ENCODE results near the gene NRCAM. TPM values are rescaled to one million over a fixed set of nuclear protein-coding genes. Genes with fewer than 3 reads are reported as not detected.

Gene NRCAM
- total and polyA plus RNA-seq, 12 donors: 0.08 to 1.3 (median 0.38) TPM

GRCh38 chr7:108234281-108234680, 222.0 kb downstream of the NRCAM start:
- ATAC-seq (no peak), DNase-seq (no peak)
- Histone ChIP-seq H3K36me3 (no peaks in the 10 kb centered on the region), H3K27ac (no peak overlapping the region), H3K9me3 (no peaks in the 10 kb centered on the region), H3K27me3 (no peaks in the 10 kb centered on the region), H3K4me1 (peaks cover 0 to 3% (median 0%) of the 10 kb centered on the region in 9 donors), H3K4me3 (no peak overlapping the region)
- no peak for TF ChIP-seq CTCF (IDR thresholded peaks at IDR 0.05)
- intact Hi-C loops (cut with DNase I): no loop called here
- 61 to 63% methylated on average over 2 of the region's 2 CpGs for WGBS, 2 donors

DNA sequence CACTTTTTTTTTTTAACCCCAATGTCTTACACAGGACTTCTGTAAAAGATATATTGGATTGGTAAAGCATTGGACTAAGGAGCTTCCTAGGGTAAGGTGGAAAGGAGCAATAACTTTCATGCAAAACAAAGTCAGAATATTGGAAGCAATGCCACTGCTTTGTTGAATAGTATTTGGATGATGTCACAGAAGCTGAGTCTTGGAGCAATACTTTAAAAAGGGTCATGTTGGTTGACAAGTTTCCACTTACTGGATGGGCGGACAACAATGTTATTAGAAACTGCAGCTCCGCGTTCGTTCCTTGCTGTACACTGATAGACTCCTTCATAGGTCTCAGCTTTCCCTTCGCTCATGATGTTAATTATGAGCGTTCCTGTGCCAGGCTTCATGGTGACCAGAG, 224.2 kb downstream of the NRCAM start:
- H3K27ac ChIP-seq: no peak overlapping the region
- TF ChIP-seq CTCF (IDR thresholded peaks at IDR 0.05): no peak
- intact Hi-C loops (cut with DNase I): no loop called here
- DNase-seq (no peak), ATAC-seq (no peak)
- WGBS, 2 donors: 86 to 89% methylated on average over 6 of the region's 6 CpGs
- H3K4me1 ChIP-seq: peaks cover 0 to 2% (median 0%) of the 10 kb centered on the region in 9 donors
- no peak overlapping the region for H3K4me3 ChIP-seq
- no peaks in the 10 kb centered on the region for H3K36me3 ChIP-seq
- no peaks in the 10 kb centered on the region for H3K9me3 ChIP-seq
- no peaks in the 10 kb centered on the region for H3K27me3 ChIP-seq

GRCh38 chr7:108231221-108231620, 225.0 kb downstream of the NRCAM start:
- DNase-seq: no peak
- intact Hi-C loops (cut with DNase I): no loop called here
- no peak for TF ChIP-seq CTCF (IDR thresholded peaks at IDR 0.05)
- no peak overlapping the region for H3K27ac ChIP-seq
- H3K4me3 ChIP-seq: no peak overlapping the region
- no peaks in the 10 kb centered on the region for H3K9me3 ChIP-seq
- no peak for ATAC-seq
- H3K4me1 ChIP-seq: no peaks in the 10 kb centered on the region
- H3K36me3 ChIP-seq: no peaks in the 10 kb centered on the region
- 97 to 99% methylated on average over 2 of the region's 2 CpGs for WGBS, 2 donors
- no peaks in the 10 kb centered on the region for H3K27me3 ChIP-seq

DNA sequence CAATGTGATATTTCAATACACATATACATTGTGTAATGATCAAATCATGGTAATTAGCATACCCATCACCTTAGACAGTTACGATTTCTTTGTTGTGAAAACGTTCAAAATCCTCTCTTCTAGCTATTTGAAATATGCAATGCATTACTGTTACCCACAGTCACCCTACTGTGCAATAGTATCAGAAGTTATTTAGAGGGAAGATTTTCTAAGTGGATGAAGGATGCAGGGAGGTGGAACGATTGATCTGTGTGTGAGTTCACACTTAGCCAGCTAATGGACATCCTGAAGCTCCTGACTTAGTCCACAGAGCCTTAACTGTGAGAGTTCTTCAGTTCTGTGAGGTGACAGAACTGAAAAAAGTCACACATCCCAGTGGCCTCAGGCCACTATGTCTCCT, 228.9 kb downstream of the NRCAM start:
- Histone ChIP-seq H3K36me3 (no peaks in the 10 kb centered on the region), H3K27me3 (no peaks in the 10 kb centered on the region), H3K4me1 (no peaks in the 10 kb centered on the region), H3K9me3 (no peaks in the 10 kb centered on the region), H3K4me3 (no peak overlapping the region), H3K27ac (no peak overlapping the region)
- intact Hi-C loops (cut with DNase I): no loop called here
- ATAC-seq: no peak
- DNase-seq: no peak
- WGBS, 2 donors: 76 to 82% methylated on average over 3 of the region's 3 CpGs
- no peak for TF ChIP-seq CTCF (IDR thresholded peaks at IDR 0.05)
